WTC11 (cell line): ENCODE data around the gene COMMD9.

Experiments
- CBFB ChIP-seq: sonication (generic); formaldehyde crosslinking; IDR thresholded peaks from 2 replicates; pipeline ENCODE4 v1.8.1; 2022; ENCODE audit warnings: mild to moderate bottlenecking, low read depth, missing genetic modification reagents
- CREM ChIP-seq: sonication (generic); formaldehyde crosslinking; IDR thresholded peaks from 2 replicates; pipeline ENCODE4 v1.8.1; 2022; ENCODE audit warnings: mild to moderate bottlenecking, missing genetic modification reagents, moderate library complexity
- ELF4 ChIP-seq: sonication (generic); formaldehyde crosslinking; IDR thresholded peaks from 2 replicates; pipeline ENCODE4 v1.8.1; 2022; ENCODE audit warnings: low read depth, mild to moderate bottlenecking, moderate library complexity, missing genetic modification reagents
- JUN ChIP-seq: sonication (generic); formaldehyde crosslinking; IDR thresholded peaks from 2 replicates; pipeline ENCODE4 v1.8.0; 2023; ENCODE audit warnings: mild to moderate bottlenecking, missing genetic modification reagents
- NR2C2 ChIP-seq: sonication (generic); formaldehyde crosslinking; IDR thresholded peaks from 2 replicates; pipeline ENCODE4 v1.8.0; 2022; ENCODE audit warnings: mild to moderate bottlenecking, missing genetic modification reagents
- TEAD1 ChIP-seq: sonication (generic); formaldehyde crosslinking; IDR thresholded peaks from 2 replicates; pipeline ENCODE4 v1.8.0; 2022; ENCODE audit warnings: mild to moderate bottlenecking, missing genetic modification reagents
- ZNF317 ChIP-seq: sonication (generic); formaldehyde crosslinking; IDR thresholded peaks from 2 replicates; pipeline ENCODE4 v1.8.1; 2023; ENCODE audit warnings: low read depth, mild to moderate bottlenecking, moderate library complexity, missing genetic modification reagents, borderline replicate concordance
- TF ChIP-seq, protein P1 (sequence below): fragments of 200-600 bp; IDR thresholded peaks from 2 replicates; pipeline ENCODE4 v1.8.0; 2022; ENCODE audit warnings: antibody characterized with exemption
- TF ChIP-seq, protein P2 (sequence below): sonication (generic); formaldehyde crosslinking; IDR thresholded peaks from 2 replicates; pipeline ENCODE4 v1.8.1; 2023; ENCODE audit warnings: mild to moderate bottlenecking, moderate library complexity, missing genetic modification reagents
- TF ChIP-seq, protein P3 (sequence below): sonication (generic); formaldehyde crosslinking; IDR thresholded peaks from 2 replicates; pipeline ENCODE4 v1.8.0; 2023; ENCODE audit warnings: missing genetic modification reagents, mild to moderate bottlenecking, borderline replicate concordance
- TF ChIP-seq, protein P4 (sequence below): sonication (generic); formaldehyde crosslinking; IDR thresholded peaks from 2 replicates; pipeline ENCODE4 v1.8.0; 2022; ENCODE audit warnings: missing genetic modification reagents

DNA sequence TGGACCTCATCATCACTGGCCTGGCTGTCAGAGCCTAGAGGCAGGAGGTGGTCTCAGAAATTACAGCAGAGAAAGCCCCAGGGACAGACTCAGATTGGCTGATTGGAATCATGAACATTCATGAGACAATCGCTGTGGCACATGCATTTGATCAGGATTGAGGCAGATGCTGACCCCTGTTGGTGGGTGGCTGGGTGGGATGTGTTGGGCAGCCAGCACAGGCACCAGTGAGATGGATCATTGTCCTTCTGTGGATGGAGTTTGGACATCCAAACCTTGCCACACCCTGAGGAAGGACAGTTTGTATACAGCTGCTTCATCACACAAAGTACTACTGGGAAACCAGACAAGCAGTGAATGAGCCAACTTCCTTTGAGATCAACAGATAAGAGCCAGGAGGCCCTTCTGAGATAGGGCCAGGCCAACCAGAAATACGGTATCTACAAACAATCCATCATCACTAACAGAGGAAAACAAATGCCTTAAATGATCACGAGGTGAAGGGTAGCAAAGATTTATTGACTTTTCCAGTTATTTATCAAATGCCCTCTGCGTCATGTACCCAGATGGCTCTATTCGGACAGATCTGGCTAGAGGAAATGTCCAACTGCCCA is 17.3 kb downstream of the COMMD9 start:
- no peak for TF ChIP-seq JUN (CRISPR knock-in tag)
- TF ChIP-seq, protein P1, sequence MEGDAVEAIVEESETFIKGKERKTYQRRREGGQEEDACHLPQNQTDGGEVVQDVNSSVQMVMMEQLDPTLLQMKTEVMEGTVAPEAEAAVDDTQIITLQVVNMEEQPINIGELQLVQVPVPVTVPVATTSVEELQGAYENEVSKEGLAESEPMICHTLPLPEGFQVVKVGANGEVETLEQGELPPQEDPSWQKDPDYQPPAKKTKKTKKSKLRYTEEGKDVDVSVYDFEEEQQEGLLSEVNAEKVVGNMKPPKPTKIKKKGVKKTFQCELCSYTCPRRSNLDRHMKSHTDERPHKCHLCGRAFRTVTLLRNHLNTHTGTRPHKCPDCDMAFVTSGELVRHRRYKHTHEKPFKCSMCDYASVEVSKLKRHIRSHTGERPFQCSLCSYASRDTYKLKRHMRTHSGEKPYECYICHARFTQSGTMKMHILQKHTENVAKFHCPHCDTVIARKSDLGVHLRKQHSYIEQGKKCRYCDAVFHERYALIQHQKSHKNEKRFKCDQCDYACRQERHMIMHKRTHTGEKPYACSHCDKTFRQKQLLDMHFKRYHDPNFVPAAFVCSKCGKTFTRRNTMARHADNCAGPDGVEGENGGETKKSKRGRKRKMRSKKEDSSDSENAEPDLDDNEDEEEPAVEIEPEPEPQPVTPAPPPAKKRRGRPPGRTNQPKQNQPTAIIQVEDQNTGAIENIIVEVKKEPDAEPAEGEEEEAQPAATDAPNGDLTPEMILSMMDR: no peak
- TF ChIP-seq, protein P2, sequence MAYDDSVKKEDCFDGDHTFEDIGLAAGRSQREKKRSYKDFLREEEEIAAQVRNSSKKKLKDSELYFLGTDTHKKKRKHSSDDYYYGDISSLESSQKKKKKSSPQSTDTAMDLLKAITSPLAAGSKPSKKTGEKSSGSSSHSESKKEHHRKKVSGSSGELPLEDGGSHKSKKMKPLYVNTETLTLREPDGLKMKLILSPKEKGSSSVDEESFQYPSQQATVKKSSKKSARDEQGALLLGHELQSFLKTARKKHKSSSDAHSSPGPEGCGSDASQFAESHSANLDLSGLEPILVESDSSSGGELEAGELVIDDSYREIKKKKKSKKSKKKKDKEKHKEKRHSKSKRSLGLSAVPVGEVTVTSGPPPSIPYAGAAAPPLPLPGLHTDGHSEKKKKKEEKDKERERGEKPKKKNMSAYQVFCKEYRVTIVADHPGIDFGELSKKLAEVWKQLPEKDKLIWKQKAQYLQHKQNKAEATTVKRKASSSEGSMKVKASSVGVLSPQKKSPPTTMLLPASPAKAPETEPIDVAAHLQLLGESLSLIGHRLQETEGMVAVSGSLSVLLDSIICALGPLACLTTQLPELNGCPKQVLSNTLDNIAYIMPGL: no peak
- no peak for TF ChIP-seq ELF4 (CRISPR knock-in tag)
- TF ChIP-seq CBFB (CRISPR knock-in tag): no peak
- TF ChIP-seq, protein P3, sequence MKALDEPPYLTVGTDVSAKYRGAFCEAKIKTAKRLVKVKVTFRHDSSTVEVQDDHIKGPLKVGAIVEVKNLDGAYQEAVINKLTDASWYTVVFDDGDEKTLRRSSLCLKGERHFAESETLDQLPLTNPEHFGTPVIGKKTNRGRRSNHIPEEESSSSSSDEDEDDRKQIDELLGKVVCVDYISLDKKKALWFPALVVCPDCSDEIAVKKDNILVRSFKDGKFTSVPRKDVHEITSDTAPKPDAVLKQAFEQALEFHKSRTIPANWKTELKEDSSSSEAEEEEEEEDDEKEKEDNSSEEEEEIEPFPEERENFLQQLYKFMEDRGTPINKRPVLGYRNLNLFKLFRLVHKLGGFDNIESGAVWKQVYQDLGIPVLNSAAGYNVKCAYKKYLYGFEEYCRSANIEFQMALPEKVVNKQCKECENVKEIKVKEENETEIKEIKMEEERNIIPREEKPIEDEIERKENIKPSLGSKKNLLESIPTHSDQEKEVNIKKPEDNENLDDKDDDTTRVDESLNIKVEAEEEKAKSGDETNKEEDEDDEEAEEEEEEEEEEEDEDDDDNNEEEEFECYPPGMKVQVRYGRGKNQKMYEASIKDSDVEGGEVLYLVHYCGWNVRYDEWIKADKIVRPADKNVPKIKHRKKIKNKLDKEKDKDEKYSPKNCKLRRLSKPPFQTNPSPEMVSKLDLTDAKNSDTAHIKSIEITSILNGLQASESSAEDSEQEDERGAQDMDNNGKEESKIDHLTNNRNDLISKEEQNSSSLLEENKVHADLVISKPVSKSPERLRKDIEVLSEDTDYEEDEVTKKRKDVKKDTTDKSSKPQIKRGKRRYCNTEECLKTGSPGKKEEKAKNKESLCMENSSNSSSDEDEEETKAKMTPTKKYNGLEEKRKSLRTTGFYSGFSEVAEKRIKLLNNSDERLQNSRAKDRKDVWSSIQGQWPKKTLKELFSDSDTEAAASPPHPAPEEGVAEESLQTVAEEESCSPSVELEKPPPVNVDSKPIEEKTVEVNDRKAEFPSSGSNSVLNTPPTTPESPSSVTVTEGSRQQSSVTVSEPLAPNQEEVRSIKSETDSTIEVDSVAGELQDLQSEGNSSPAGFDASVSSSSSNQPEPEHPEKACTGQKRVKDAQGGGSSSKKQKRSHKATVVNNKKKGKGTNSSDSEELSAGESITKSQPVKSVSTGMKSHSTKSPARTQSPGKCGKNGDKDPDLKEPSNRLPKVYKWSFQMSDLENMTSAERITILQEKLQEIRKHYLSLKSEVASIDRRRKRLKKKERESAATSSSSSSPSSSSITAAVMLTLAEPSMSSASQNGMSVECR (CRISPR knock-in tag): no peak
- no peak for TF ChIP-seq ZNF317 (CRISPR knock-in tag)
- TF ChIP-seq, protein P4, sequence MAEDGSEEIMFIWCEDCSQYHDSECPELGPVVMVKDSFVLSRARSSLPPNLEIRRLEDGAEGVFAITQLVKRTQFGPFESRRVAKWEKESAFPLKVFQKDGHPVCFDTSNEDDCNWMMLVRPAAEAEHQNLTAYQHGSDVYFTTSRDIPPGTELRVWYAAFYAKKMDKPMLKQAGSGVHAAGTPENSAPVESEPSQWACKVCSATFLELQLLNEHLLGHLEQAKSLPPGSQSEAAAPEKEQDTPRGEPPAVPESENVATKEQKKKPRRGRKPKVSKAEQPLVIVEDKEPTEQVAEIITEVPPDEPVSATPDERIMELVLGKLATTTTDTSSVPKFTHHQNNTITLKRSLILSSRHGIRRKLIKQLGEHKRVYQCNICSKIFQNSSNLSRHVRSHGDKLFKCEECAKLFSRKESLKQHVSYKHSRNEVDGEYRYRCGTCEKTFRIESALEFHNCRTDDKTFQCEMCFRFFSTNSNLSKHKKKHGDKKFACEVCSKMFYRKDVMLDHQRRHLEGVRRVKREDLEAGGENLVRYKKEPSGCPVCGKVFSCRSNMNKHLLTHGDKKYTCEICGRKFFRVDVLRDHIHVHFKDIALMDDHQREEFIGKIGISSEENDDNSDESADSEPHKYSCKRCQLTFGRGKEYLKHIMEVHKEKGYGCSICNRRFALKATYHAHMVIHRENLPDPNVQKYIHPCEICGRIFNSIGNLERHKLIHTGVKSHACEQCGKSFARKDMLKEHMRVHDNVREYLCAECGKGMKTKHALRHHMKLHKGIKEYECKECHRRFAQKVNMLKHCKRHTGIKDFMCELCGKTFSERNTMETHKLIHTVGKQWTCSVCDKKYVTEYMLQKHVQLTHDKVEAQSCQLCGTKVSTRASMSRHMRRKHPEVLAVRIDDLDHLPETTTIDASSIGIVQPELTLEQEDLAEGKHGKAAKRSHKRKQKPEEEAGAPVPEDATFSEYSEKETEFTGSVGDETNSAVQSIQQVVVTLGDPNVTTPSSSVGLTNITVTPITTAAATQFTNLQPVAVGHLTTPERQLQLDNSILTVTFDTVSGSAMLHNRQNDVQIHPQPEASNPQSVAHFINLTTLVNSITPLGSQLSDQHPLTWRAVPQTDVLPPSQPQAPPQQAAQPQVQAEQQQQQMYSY: no peak
- TF ChIP-seq CREM (CRISPR knock-in tag): no peak
- no peak for TF ChIP-seq TEAD1
- TF ChIP-seq NR2C2 (CRISPR knock-in tag): no peak
